MV-4-11 (cell line): ENCODE results near the gene DDI1.

Experiments
- DNase-seq: peaks from one replicate; lab custom pipeline; 2025; lab: John Stamatoyannopoulos, UW

The DDI1 gene

DNA sequence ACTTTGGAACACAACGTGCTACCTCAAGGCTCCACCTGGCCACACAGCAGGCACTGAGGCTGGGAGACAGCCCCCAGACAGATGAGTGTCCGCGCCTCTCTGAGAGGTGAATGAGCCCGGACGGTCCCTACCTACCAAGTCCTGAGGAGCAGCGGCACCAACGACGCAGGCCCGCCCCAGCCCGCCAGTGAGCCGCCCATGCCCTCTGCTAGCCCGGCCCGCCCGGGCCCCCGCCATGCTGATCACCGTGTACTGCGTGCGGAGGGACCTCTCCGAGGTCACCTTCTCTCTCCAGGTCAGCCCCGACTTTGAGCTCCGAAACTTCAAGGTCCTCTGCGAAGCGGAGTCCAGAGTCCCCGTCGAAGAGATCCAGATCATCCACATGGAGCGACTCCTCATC, at the start of gene DDI1:
Gene DDI1, plus strand, starts transcription at position 53 of the 400 bp plus-strand sequence. Its CDS starts 183 bp downstream, at position 236.
- no peak for DNase-seq

- no peak for DNase-seq
Observed at GRCh38 chr11:103987629-103988594, 48.5 kb upstream of the DDI1 start.

DNA sequence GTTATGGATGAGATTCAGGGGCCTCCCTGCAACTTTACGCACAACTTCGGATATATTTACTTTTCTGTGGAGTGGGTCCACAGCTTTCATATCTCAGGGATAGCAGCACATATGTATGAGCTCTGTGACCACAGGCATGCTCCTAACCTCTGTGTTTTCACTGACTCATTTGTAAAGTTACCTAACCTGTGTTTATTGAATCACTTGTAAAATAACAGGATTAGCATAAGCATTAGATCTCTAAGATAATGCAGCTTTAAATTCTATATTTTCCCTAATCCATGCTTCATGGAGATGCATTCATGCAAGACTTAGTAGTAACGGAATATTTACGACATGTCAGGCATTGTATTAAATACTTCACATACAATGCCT, 47.9 kb upstream of the DDI1 start:
- DNase-seq = no peak

GRCh38 chr11:103993507-103993906, 42.9 kb upstream of the DDI1 start:
- no peak for DNase-seq

DNA sequence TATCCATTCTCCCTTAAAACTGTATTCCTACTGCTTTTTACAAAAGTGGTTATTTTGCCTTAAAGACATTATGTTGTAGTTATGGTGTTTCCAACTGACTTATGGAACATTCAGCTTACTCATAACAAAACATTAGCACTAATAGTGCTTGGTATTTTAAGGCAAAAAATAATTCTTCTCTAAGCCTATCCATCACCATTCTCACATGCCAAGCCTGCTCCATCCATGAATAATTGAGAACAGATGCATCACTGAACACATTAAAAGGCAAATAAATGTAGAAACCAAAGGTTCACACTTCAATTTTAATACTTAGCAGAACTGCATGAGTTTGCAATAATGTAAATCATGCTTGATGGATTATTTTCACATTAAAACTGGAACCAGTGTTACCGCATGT, 42.3 kb upstream of the DDI1 start:
- DNase-seq = no peak

GRCh38 chr11:103994518-103994917, 41.9 kb upstream of the DDI1 start:
- DNase-seq = no peak

GRCh38 chr11:103995896-103996295, 40.5 kb upstream of the DDI1 start:
- DNase-seq = no peak

- DNase-seq = no peak
Observed at GRCh38 chr11:103997082-103997481, 39.4 kb upstream of the DDI1 start.

- DNase-seq = no peak
Observed at GRCh38 chr11:103998826-103999508, 37.5 kb upstream of the DDI1 start.

DNA sequence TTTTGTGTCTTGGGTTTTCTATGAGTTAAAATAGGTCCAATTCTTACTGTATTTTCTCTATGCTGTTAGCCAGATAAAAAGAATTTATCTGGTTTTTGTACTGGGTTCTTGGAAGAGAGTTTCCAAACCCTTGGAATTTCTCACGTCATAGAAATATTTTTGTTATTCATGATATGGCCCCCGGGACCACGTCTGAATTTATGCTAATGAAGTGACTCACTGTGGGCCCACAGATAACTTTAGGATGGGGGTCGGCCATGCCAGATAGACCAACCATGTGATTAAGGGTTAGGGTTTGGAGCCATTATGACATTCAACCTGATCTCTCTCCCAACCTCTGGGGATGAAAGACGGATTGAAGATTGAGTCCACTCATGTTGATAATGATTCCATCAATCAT, 35.6 kb upstream of the DDI1 start:
- DNase-seq = no peak

DNA sequence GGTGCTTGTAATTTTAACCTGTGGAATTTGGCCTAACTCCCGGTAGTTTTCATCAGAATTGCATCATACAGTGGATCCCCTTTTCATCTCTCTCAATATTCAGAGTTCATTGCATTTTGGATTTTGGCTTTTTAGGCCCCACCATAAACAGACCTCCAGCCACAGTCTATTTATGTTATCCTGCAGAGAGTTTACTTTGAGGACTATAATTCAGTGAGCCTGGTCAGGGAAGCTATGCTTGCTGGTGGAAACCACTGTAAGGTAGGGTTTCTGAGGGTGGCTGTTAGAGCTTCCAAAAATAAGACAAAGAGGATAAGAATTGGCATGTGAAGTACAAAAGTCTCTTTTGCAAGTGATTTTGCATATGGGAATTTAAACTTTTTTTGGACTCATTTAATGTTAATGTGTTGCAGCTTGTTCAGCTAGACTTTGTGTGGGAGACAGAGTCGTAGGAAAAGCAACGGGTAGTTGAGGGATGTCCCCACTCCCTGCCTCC, 34.8 kb upstream of the DDI1 start:
- no peak for DNase-seq

- DNase-seq = no peak
Observed at GRCh38 chr11:104003491-104003890, 32.9 kb upstream of the DDI1 start.

GRCh38 chr11:104005234-104005855, 31.1 kb upstream of the DDI1 start:
- DNase-seq = no peak

- DNase-seq = no peak
Observed at GRCh38 chr11:104009744-104010143, 26.7 kb upstream of the DDI1 start.

DNA sequence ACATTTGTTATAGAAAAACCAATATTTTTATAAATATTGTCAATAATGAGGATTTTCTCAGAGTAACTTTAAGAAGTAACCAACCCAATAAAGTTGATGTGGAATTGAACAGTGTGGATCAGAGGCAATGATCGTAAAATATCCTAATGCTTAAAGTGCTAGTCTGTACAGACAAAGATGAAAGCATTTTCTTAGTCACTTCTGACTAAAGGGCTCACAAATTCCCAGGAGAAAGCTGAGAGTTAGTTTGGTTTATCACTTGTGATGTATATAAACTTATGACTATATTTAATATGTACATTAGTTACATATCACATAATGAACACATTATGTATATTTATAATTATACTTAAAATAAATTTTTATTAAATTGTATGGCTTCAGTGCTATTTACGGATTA, 25.4 kb upstream of the DDI1 start:
- DNase-seq = no peak

DNA sequence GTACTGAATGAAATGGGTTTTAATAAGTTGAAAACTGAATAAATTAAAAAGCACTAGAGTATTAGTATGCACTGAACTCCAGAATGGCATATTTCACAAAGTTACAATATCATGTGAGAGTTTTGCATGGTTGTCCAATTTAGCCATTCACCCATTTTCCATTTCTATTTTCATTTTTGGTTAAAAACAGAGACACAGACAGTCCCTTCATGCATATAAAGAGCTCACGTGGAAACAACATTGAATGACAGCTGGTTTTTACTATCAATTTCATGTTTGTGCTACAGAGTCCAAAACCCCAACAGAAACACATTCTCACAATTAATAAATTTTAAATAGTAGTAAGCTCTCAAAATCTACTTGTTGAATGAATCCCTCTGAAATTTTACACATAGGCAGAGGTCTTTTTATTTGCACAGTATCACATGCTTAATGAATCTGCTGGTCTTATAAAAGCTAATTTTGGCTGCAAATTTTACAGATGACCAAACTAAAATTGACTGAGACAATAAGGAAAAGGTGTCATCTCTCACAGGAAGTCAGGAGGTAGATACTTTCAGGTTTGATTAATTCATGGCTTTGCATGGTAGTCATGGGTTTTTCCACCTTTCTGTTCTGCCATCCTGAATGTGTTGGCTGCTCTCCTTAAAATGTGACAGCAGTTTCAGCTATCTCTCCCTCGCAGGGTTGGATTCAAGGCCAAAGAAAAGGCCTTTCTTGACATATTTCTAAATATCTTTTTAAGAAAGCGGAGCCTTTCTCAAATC, 20.6 kb upstream of the DDI1 start:
- DNase-seq = no peak

- DNase-seq = no peak
Observed at GRCh38 chr11:104024572-104024971, 11.9 kb upstream of the DDI1 start.

DNA sequence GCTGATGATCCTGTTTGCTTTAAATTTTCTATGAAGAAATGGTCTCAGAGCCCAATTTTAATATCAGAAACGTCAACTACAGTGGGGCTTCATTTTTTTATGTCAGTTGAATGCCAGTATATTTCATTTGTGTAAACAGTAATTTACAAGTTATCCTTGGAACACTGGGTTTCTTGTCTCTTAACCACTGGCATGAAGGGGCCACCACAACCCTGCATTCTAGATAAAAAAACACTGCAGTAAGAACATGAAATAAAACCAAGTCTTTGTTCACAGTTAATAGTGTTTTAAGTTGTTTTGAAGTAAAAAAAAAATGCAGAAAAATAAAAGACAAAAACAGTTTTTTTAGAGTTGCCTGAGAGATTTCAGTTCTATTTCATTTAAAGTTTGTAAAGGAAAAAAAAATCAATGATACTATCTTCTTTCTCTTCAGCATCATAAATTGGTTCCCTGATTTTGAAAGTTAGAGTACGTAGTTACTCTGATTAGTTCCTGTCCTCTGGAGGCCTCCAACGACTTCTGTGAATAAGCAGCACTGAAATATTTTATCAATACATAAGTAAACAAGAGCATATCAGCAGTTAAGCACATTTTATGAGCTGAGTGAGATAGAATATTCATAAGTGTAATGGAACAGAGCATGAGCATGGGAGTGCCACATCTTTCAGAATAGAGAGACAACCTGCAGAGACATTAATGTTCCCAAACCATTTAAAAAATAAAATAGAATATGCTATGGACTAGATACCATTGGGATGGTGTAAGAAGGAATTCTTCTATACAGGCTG, 7.8 kb upstream of the DDI1 start:
- DNase-seq = no peak

- DNase-seq = no peak
Observed at GRCh38 chr11:104033134-104033533, 3.3 kb upstream of the DDI1 start.

DNA sequence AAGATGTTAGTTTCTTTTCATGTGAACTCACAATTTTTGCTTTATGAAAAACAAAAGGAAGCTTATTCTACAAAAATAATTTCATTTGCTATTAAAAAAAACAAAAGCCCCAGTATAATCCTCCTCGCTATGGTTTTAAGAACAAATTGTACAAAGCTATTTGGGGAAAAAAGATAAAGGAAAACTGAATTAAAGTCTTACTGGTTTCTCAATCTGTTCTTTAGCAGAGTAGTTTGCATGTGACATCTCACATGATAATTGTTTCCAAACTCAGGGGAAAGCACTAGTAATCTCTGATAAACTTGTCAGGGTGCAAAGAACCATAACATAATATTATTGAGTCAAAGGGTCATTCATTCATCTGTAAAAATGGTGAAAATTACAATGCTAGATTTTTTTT, 2.9 kb upstream of the DDI1 start:
- no peak for DNase-seq

DNA sequence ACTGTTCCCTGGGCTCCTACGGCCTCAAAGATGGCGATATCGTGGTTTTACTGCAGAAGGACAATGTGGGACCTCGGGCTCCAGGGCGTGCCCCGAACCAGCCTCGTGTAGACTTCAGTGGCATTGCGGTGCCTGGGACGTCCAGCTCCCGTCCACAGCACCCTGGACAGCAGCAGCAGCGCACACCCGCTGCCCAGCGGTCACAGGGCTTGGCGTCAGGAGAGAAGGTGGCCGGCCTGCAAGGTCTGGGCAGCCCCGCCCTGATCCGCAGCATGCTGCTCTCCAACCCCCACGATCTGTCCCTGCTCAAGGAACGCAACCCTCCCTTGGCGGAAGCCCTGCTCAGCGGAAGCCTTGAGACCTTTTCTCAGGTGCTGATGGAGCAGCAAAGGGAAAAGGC, 555 bp downstream of the DDI1 start:
- no peak for DNase-seq
